ENCODE measurements around the gene IL18R1.

The IL18R1 gene

DNA sequence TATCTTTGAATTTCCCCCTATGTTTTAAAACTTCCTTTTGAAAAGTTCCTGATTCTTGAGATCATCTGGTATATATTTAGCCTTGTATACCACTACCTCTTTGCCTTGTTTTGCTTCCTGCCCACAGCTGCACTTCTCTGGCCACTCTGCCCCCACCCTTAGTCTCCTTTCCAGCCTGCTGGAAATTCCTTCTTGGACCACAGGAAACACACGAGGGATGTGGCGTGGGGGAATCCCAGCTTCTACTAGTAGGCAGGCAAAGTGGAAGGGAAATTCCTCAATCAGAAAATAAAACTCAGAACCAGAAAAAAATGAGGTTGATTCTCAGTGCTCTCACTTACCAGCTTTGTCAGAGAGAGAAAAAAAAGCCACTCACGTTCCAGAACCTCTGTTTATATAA, 80.7 kb downstream of the IL18R1 start:
- no peak for DNase-seq

DNA sequence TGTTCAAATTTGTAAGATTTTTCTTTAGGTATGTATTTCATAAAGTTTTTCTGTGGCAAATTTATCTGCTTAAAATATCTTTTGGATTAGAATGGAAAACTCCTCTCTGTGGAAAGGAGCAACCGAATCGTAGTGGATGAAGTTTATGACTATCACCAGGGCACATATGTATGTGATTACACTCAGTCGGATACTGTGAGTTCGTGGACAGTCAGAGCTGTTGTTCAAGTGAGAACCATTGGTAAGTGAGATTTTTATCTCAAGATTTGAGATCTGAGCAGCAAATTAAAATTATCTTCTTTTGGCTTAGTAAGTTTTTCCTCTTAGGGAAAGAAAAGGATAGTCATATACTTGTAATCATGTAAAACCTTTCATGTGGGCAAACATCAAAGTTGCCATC, 81.5 kb downstream of the IL18R1 start:
- DNase-seq, result no peak

DNA sequence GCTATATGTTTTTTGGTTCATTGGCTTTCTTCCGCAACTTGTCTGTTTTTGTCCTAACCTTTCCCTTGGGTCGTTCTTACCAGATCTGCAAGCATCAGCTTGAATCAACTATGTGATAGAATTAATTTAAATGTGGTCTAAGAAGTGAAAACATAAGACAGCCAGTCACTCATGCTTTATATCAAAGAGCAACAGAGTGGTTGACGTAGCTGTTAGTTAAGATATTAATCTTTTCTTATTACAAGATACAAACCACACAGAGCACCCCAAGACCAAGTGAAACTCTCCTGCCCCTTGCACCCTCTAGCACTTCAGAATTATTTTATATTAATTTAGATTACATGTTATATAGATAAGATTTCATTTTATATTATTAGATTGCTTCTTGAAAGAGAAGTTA, 82.5 kb downstream of the IL18R1 start:
- no peak for DNase-seq

DNA sequence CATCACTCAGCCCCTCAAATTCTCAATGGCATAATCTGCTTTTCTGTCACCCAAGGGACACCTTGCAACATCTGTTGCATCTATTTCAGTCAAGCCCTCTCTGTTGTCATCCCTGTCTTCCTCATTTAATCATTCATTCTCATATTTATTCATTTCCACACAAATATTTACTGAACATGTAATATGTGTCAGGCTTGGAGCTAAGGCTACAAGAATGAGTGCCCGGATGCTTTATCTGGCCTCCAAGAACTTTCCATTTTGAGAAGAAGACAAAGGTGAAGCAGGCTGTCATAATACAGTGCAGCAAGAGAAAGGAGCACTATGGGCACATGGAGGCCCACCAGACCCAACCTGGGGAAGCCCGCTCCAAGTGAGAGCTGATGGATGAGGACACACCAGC, 83.0 kb downstream of the IL18R1 start:
- DNase-seq, result no peak

DNA sequence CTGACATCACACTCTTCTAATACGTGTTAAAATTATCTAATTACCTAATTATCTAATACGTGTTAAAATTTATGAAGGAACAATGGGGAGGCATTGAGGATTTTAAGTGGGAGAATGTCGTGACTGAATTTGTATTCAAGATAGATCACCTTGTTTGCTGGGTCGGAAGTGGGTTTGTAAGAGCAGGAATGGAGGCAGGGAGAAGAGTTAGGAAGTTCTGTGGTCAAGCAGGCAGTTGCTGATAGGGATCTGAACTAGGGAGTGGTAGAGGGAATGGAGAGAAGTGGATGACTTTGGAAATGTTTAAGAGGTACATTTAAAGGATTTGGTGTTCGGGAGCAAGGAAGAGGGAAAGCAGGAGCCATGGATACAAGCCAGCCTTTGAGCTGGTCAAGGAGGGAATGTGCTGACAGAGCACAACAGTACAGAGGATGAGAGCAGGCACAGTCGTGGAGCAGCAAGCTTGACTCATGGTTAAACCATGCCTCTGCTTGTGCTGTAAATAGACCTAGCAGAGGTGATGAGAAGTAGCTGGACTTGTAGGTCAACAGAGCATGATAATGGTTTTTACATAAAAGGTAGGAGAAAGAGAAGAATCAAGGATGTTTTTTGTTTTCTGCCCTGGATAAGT, 83.6 kb downstream of the IL18R1 start:
- DNase-seq, result no peak

- no peak for DNase-seq
These were observed 87.6 kb downstream of the IL18R1 start for GRCh38 chr2:102442967-102443828.

DNA sequence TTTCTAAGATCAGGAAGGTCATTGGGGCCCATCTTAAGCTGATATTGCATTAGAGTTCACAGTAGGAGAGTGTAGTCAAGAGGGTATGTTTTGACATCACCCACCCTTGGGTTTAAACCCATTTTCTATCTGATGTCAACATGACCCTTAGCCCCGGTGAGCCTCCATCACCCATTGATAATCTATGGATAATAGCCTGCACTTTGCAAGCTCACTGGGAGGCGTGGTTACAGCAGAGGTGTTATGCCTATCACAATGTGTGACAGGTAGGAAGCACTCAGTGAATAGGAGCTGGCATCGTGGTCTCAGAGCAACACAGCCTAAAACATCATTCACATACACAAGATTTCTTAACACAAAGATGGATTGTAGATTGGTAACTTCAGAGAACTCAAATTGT, 88.6 kb downstream of the IL18R1 start:
- no peak for DNase-seq

DNA sequence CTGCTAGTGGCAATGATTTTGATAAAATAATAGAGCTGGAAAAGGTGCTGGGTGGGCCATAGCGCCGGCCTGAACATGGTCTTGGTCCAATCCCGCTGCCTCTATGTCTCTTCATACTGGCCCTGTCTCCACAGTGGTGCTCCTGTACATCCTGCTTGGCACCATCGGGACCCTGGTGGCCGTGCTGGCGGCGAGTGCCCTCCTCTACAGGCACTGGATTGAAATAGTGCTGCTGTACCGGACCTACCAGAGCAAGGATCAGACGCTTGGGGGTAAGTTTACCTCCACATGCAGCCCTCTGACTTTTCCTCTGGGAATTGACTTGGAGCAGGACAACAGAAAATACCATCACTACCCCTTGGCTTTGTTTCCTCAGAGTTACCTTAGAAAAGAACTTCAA, 91.3 kb downstream of the IL18R1 start:
- DNase-seq, result no peak
